ENCODE measurements around the gene NCLN. TPM values are rescaled to one million over a fixed set of nuclear protein-coding genes. Genes with fewer than 3 reads are reported as not detected.
"Not testable (repeated sequence)": the region's sequence is repeated elsewhere in the genome, so short reads cannot be mapped to it uniquely, and the experiment has no call there.

NCLN gene
- total RNA-seq, 1 donor from 2014 or later = 63.0 TPM

GRCh38 chr19:3220576-3220975 lies 34.8 kb downstream of the NCLN start:
- H3K4me1 Mint-ChIP-seq (ENCODE audit: unreplicated experiment) = no peaks in the 10 kb centered on the region
- peaks cover 7% of the 10 kb centered on the region for H3K27me3 Mint-ChIP-seq (ENCODE audit: unreplicated experiment)
- no peaks in the 10 kb centered on the region for H3K36me3 Mint-ChIP-seq (ENCODE audit: low read depth, unreplicated experiment)
- no peak for DNase-seq (ENCODE audit: low spot score)
- TF ChIP-seq CTCF (IDR thresholded peaks at IDR 0.05; ENCODE audit: unreplicated experiment) = no peak
- no peak overlapping the region for H3K4me3 Mint-ChIP-seq (ENCODE audit: unreplicated experiment)
- H3K27ac Mint-ChIP-seq (ENCODE audit: unreplicated experiment) = no peak overlapping the region
- H3K9me3 Mint-ChIP-seq (ENCODE audit: unreplicated experiment) = no peaks in the 10 kb centered on the region

- not testable (repeated sequence) for H3K36me3 Mint-ChIP-seq (ENCODE audit: low read depth, unreplicated experiment); H3K27ac Mint-ChIP-seq (ENCODE audit: unreplicated experiment); H3K9me3 Mint-ChIP-seq (ENCODE audit: unreplicated experiment); H3K4me1 Mint-ChIP-seq (ENCODE audit: unreplicated experiment); DNase-seq (ENCODE audit: low spot score); H3K4me3 Mint-ChIP-seq (ENCODE audit: unreplicated experiment)
- H3K27me3 Mint-ChIP-seq (ENCODE audit: unreplicated experiment) = peaks cover 12% of the 10 kb centered on the region
These were observed 35.8 kb downstream of the NCLN start for GRCh38 chr19:3221576-3221975.

GRCh38 chr19:3222709-3223108 lies 37.0 kb downstream of the NCLN start:
- H3K9me3 Mint-ChIP-seq (ENCODE audit: unreplicated experiment) = no peaks in the 10 kb centered on the region
- H3K27me3 Mint-ChIP-seq (ENCODE audit: unreplicated experiment) = peaks cover 16% of the 10 kb centered on the region
- no peak overlapping the region for H3K4me3 Mint-ChIP-seq (ENCODE audit: unreplicated experiment)
- H3K36me3 Mint-ChIP-seq (ENCODE audit: low read depth, unreplicated experiment) = no peaks in the 10 kb centered on the region
- no peak for DNase-seq (ENCODE audit: low spot score)
- no peak for TF ChIP-seq CTCF (IDR thresholded peaks at IDR 0.05; ENCODE audit: unreplicated experiment)
- H3K4me1 Mint-ChIP-seq (ENCODE audit: unreplicated experiment) = no peaks in the 10 kb centered on the region
- no peak overlapping the region for H3K27ac Mint-ChIP-seq (ENCODE audit: unreplicated experiment)

GRCh38 chr19:3224346-3225168 lies 38.8 kb downstream of the NCLN start, which contains the start of gene CELF5:
TSS of gene CELF5 (plus strand) at chr19:3224661. CDS start at chr19:3224740, 79 bp downstream.
- Mint-ChIP-seq H3K27me3 (ENCODE audit: unreplicated experiment) (peaks cover 25% of the 10 kb centered on the region), H3K4me1 (ENCODE audit: unreplicated experiment) (no peaks in the 10 kb centered on the region), H3K36me3 (ENCODE audit: low read depth, unreplicated experiment) (no peaks in the 10 kb centered on the region), H3K27ac (ENCODE audit: unreplicated experiment) (no peak within 1 kb of the TSS), H3K4me3 (ENCODE audit: unreplicated experiment) (no peak within 1 kb of the TSS), H3K9me3 (ENCODE audit: unreplicated experiment) (no peaks in the 10 kb centered on the region)
- peak; percentile 72 for TF ChIP-seq CTCF (IDR thresholded peaks at IDR 0.05; ENCODE audit: unreplicated experiment)
- DNase-seq (ENCODE audit: low spot score) = peak; percentile 64

- H3K4me3 Mint-ChIP-seq (ENCODE audit: unreplicated experiment) = no peak overlapping the region
- no peaks in the 10 kb centered on the region for H3K36me3 Mint-ChIP-seq (ENCODE audit: low read depth, unreplicated experiment)
- no peaks in the 10 kb centered on the region for H3K4me1 Mint-ChIP-seq (ENCODE audit: unreplicated experiment)
- DNase-seq (ENCODE audit: low spot score) = no peak
- no peak overlapping the region for H3K27ac Mint-ChIP-seq (ENCODE audit: unreplicated experiment)
- TF ChIP-seq CTCF (IDR thresholded peaks at IDR 0.05; ENCODE audit: unreplicated experiment) = no peak
- no peaks in the 10 kb centered on the region for H3K9me3 Mint-ChIP-seq (ENCODE audit: unreplicated experiment)
- peaks cover 24% of the 10 kb centered on the region for H3K27me3 Mint-ChIP-seq (ENCODE audit: unreplicated experiment)
These were observed 39.4 kb downstream of the NCLN start for GRCh38 chr19:3225169-3225485.
